ENCODE measurements around the gene CRACDL. TPM values are rescaled to one million over a fixed set of nuclear protein-coding genes. Genes with fewer than 3 reads are reported as not detected.
A peak's percentile ranks its signal among the peaks of the same experiment; 100 is the strongest.

CRACDL gene
- total and polyA plus RNA-seq, 2 of the 13 experiments (the other 11 are each of a cell fraction or from before 2014, with no cell fraction given): 0.15 to 0.26 TPM

GRCh38 chr2:98828793-98829371 is 107.1 kb downstream of the CRACDL start (continued):
- TF ChIP-seq IKZF5 (CRISPR knock-in tag; IDR thresholded peaks at IDR 0.05) (no peak), CCAR2 (optimal IDR thresholded peaks at IDR 0.05; ENCODE audit: low read depth, low read length) (no peak), NCOA2 (CRISPR knock-in tag; IDR thresholded peaks at IDR 0.05) (peak; percentile 86), FOXC1 (CRISPR knock-in tag; IDR thresholded peaks at IDR 0.05; ENCODE audit: borderline replicate concordance) (0 out of 2 replicates have a peak, but pooled peaks have one; percentile 18), ETV5 (CRISPR knock-in tag; IDR thresholded peaks at IDR 0.05; ENCODE audit: borderline replicate concordance) (peak; percentile 95), NCOA1 (CRISPR knock-in tag; IDR thresholded peaks at IDR 0.05) (no peak), PBX3 (CRISPR knock-in tag; IDR thresholded peaks at IDR 0.05; ENCODE audit: borderline replicate concordance) (no peak), ZNF550 (CRISPR knock-in tag; IDR thresholded peaks at IDR 0.05; ENCODE audit: borderline replicate concordance) (no peak), FOXP1 (IDR thresholded peaks at IDR 0.05) (no peak), FOXP1 (CRISPR knock-in tag; IDR thresholded peaks at IDR 0.05) (peak; percentile 94), FOXK2 (IDR thresholded peaks at IDR 0.05) (no peak), IRF1 (CRISPR knock-in tag; IDR thresholded peaks at IDR 0.05; ENCODE audit: low read depth) (0 out of 2 replicates have a peak, but pooled peaks have one; percentile 34), RXRB (CRISPR knock-in tag; IDR thresholded peaks at IDR 0.05; ENCODE audit: borderline replicate concordance) (peak; percentile 81), ZNF577 (CRISPR knock-in tag; IDR thresholded peaks at IDR 0.05; ENCODE audit: borderline replicate concordance, low read depth) (no peak), KLF16 (CRISPR knock-in tag; IDR thresholded peaks at IDR 0.05) (peak in 1 of 2 experiments; percentile 44; a peak in 2 of 4 replicates), ARID3A (IDR thresholded peaks at IDR 0.05; ENCODE audit: low read depth, low read length) (no peak), ZNF350 (CRISPR knock-in tag; IDR thresholded peaks at IDR 0.05; ENCODE audit: borderline replicate concordance, low read depth) (0 out of 2 replicates have a peak, but pooled peaks have one; percentile 39), FOXA1 (IDR thresholded peaks at IDR 0.05) (no peak), FOXA1 (CRISPR knock-in tag; IDR thresholded peaks at IDR 0.05) (peak; percentile 42; the same call in 1 of the 2 replicates), NFKBIZ (CRISPR knock-in tag; IDR thresholded peaks at IDR 0.05) (no peak), SNAPC5 (CRISPR knock-in tag; IDR thresholded peaks at IDR 0.05; ENCODE audit: borderline replicate concordance) (no peak), ZNF614 (CRISPR knock-in tag; IDR thresholded peaks at IDR 0.05; ENCODE audit: borderline replicate concordance) (peak; percentile 21; the same call in 1 of the 2 replicates), TOPORS (CRISPR knock-in tag; IDR thresholded peaks at IDR 0.05) (no peak), NFIC (IDR thresholded peaks at IDR 0.05; ENCODE audit: low read length) (peak; percentile 67; the same call in 1 of the 2 replicates), TFAP4 (IDR thresholded peaks at IDR 0.05; ENCODE audit: borderline replicate concordance, low read depth) (peak; percentile 70), HDAC6 (IDR thresholded peaks at IDR 0.05; ENCODE audit: low read depth, low read length) (no peak), CEBPG (CRISPR knock-in tag; IDR thresholded peaks at IDR 0.05) (peak; percentile 58)
